Measurements from ENCODE around the gene MXI1.

MXI1 gene

GRCh38 chr10:110216240-110216639 lies 8.8 kb downstream of the MXI1 start:
- DNase-seq = no peak

DNA sequence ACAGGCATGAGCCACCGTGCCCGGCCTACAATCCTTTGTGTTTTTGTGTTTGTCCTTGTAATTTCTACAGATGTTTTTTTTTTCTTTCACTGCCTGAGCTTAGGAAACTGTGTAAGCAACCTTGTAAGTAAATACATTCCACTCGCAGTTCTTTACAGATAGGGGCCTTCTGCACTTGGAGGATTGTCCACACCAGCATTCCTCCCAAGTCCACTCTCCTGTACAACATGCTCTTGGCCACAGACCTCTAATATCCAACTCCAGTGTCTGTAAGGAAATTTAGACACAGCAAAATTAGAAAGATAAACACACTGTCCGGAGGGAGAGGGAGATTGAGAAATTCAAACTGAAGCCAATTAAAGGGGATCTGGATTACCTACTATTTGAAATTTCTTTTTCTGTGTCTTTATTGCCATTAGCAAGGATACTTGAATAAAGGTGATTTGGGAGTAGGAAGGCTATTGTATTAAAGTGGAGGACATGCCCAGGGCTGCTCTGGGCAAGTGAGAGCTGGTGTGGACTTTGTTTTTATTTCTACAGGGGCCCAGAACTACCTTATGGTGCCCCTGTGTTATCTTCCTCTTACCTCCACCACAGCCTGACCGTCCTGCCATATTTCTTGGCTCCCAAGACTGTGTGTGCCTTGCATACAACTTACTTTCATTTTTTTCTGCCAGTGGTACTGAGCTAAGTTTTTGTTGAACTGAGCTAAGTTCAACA lies 9.7 kb downstream of the MXI1 start:
- DNase-seq = no peak

DNA sequence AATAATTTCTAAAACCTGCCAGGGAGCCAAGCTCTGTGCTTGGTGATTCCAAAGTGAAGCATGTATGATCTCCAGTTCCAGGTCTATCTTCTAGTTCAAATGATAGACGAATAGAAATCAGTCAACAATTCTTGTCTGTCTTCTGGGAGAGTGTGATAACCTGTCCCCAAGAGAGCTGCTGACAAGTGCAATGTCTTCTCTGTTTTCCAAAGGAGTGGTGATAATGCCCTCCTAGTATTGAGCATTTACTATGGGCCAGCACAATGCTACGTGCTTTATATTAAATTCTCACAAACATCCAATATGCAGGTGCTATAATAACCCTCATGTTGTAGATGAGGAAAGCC lies 10.2 kb downstream of the MXI1 start:
- no peak for DNase-seq

- DNase-seq = no peak
Measured at GRCh38 chr10:110218632-110219031, 11.2 kb downstream of the MXI1 start.

GRCh38 chr10:110219884-110220283 lies 12.5 kb downstream of the MXI1 start:
- no peak for DNase-seq

GRCh38 chr10:110220398-110220797 lies 13.0 kb downstream of the MXI1 start:
- DNase-seq = no peak

DNA sequence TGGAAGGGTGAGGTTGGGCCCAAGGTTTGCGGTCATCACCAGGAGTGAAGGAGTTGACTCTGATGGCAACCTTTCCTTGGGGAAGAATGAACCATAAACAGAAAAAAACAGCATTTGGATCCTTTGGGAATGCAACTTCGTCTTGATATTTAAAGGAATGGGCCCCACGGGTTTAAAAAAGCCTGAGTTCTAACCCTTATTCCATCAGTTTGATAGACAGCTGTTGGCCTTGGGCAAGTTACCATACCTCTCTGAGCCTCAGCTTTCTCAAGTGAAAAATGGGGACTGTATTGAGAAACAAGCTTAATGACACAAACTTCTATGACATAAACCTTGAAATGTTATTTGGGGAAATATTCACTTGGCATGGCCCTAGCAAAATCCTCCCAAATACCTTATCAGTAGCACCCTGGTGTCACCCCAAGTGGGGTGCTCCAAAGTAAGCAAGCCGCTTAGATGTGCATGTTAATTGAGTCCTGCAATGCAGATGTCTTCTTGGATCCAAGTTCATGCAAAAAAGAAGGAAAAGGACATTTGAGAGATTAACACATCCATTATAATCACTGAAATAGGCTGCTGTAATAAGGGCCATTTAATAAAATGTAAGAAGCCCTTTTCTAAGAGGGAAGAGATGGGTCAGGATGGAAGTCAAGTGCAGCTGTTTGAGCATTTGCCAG lies 13.8 kb downstream of the MXI1 start:
- DNase-seq = no peak

DNA sequence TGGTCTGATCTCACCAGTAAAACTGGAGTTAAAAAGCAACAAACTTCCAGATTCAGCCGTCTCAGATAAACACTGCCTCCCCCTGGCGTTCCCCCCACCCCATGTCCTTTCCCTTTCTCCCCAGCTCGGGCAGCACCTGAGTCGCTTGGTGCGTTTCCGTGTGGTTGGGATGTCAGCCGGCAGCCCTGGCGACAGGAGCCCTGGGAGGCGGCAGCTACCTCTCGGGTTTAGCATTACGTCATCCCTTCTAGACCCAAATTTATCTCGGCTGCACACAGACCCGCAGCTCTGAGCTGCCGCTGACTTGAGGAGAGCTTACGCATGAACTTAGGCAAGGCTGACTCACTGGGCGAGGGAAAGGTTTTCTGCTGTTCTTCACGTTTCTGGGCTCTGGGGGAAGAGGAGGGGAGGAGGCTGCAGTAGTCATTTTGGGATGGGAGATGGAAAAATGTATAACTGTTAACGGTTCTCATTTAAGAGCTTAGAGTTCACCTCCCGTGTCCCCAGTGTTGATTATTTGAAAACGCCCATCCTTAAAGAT lies 14.4 kb downstream of the MXI1 start:
- DNase-seq = peak; percentile 93

- DNase-seq = no peak
Measured at GRCh38 chr10:110222641-110223297, 15.4 kb downstream of the MXI1 start.

- DNase-seq = no peak
Measured at GRCh38 chr10:110223298-110223925, 16.0 kb downstream of the MXI1 start.

GRCh38 chr10:110224992-110225391 lies 17.6 kb downstream of the MXI1 start:
- no peak for DNase-seq

DNA sequence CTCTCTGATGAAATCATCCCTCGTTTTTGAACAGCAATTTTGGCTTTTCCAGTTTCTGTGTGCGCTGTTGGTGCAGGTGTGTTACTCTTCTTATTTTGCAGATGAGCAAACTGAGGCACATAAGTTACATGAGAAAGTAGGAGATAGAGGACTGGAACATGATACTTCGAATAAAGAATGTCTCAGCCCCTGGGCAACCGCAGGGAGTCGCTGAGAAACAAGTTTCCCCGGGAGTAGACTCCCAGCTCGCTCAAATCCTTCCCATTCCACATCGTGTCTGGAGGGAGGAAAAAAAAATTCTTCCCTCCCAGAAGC lies 18.0 kb downstream of the MXI1 start:
- DNase-seq = no peak

DNA sequence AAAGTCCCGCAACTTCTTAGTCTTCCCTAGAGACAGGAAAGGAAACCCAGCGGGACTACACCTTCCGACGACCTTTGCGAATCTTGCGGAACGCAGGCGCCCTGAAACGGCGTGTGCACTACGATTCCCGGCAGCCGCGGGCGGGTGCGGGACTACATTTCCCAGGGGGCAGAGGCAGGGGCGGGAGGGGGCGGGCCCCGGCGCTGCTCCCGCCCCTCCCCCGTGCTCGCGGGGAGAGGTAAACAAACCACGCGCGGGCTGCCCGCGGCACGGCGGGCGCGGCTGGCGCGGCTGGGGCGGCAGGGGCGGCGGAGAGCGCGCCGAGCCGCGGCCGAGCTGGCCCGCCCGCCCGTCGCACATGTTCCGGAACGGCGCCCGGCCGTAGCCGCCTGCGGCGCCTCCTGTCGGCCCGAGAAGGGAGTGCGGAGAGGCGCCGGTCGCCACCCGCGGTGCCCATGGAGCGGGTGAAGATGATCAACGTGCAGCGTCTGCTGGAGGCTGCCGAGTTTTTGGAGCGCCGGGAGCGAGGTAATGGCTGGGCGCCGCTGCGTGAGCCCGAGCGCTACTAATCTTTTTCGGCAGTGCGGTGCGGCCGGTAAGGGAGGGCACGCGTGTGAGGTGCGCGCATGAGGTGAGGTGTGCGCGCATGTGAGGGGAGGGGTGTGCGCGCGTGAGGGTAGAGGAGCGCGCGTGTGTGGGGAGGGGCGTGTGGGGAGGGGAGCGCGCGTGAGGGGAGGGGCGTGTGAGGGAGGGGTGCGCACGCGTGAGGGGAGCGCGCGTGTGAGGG lies 18.5 kb downstream of the MXI1 start:
- DNase-seq = peak; percentile 96

GRCh38 chr10:110226543-110226925 lies 19.1 kb downstream of the MXI1 start:
- DNase-seq = peak; percentile 93

GRCh38 chr10:110226926-110227641 lies 19.7 kb downstream of the MXI1 start:
- DNase-seq = peak; percentile 25

- DNase-seq = no peak
Measured at GRCh38 chr10:110228066-110228465, 20.7 kb downstream of the MXI1 start.

- DNase-seq = no peak
Measured at GRCh38 chr10:110229155-110229554, 21.8 kb downstream of the MXI1 start.

GRCh38 chr10:110233846-110234245 lies 26.4 kb downstream of the MXI1 start:
- DNase-seq = no peak

DNA sequence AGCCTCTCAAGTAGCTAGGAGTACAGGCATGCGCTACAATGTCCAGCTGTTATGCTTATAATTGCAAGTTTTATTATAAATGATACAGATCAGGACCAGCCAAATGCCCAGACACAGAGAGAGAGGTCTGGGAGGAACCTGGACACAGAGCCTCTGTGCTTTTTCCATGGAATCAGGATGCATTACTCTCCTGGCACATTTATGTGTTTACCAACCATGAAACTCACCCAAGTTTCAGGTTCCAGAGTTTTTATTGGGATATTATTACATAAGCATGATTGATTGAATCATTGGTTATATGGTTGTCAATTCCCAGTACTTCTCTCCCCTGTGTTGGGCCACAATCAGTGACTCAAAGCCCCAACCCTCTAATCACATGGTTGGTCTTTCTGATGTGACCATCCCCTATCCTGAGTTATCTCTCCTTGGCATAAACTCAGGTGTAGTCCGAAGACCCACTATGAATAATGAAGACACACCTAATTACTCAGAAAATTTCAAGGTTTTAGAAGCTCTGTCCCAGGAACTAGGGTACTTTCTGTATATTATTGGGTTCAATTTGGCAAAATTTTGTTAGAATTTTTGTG lies 30.6 kb downstream of the MXI1 start:
- DNase-seq = no peak

DNA sequence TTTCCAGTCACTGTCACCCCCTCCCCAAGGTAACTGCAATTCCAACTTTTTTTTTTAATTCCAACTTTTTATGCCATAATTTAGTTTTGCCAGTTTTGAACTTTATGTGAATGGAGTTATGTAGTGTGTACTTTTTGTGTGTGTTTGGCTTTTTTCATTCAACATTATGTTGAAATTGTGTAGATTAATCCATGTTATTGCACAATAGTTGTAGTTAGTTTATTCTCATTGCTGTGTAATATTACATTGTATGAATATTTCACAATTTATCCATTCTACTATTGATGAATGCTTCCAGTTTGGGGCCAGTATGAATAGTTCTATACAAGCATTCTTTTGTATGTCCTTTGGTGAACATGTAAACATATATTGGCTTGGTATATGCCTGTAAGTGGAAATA lies 32.5 kb downstream of the MXI1 start:
- DNase-seq = no peak

GRCh38 chr10:110241407-110241806 lies 34.0 kb downstream of the MXI1 start:
- no peak for DNase-seq

DNA sequence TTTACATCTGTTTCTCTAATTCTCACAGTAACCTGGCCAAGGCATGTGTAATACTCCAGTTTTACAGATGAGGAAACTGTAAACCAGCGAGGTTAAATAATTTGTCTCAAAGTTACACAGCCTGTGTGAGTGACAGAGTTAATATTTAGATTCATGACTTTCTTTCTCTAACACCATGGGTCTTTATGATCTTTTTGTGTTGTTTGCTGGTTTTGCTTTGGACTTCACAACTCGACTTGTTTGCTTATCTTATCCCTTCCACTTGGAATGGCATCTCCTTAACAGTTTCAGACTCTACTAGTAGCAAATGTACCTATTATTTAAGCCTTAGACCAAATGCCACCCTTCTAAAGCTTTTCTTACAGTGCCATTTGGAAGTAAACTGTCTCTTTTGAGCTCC lies 34.4 kb downstream of the MXI1 start:
- no peak for DNase-seq
